HepG2 (cell line): ENCODE measurements around the gene PTPRN. TPM values are rescaled to one million over a fixed set of nuclear protein-coding genes. Genes with fewer than 3 reads are reported as not detected.
A peak's percentile ranks its signal among the peaks of the same experiment; 100 is the strongest.

Source experiments
- ARNT2 ChIP-seq: sonication (generic); formaldehyde crosslinking; IDR thresholded peaks from 2 replicates; pipeline ENCODE4 v1.8.0; 2022; ENCODE audit warnings: mild to moderate bottlenecking, low read depth, missing genetic modification reagents, moderate library complexity
- ATF1 ChIP-seq: IDR thresholded peaks from 2 replicates; pipeline ENCODE4 v1.6.1; 2016; ENCODE audit warnings: mild to moderate bottlenecking, control low read depth
- ATF7 ChIP-seq, 2 experiments: fragments of 450-650 bp in 1 of 2; sonication (generic) in 1 of 2; formaldehyde crosslinking in 1 of 2; IDR thresholded peaks; 2 replicates each; pipeline versions ENCODE4 v1.4.0 to v1.6.1; 2016 to 2020; ENCODE audit warnings: antibody characterized with exemption in 1 of 2, mild to moderate bottlenecking in 1 of 2, missing genetic modification reagents in 1 of 2
- DNMT1 ChIP-seq: sonication (generic); formaldehyde crosslinking; IDR thresholded peaks from 2 replicates; pipeline ENCODE4 v1.5.1; 2020; ENCODE audit warnings: mild to moderate bottlenecking, missing genetic modification reagents
- ELF4 ChIP-seq: sonication (generic); formaldehyde crosslinking; IDR thresholded peaks from 2 replicates; pipeline ENCODE4 v1.5.0; 2020; ENCODE audit warnings: missing genetic modification reagents, mild to moderate bottlenecking, moderate library complexity, borderline replicate concordance
- KLF6 ChIP-seq: IDR thresholded peaks from 2 replicates; pipeline ENCODE4 v1.8.0; 2016; ENCODE audit warnings: missing biosample characterization, missing genetic modification reagents
- MBD4 ChIP-seq: IDR thresholded peaks from 2 replicates; pipeline ENCODE4 v1.6.1; 2012; ENCODE audit warnings: low read length, inconsistent platforms, borderline replicate concordance
- NFKBIZ ChIP-seq: IDR thresholded peaks from 2 replicates; pipeline ENCODE4 v1.6.1; 2018; ENCODE audit warnings: missing genetic modification reagents, missing compliant biosample characterization
- PATZ1 ChIP-seq: sonication (generic); formaldehyde crosslinking; IDR thresholded peaks from 2 replicates; pipeline ENCODE4 v1.4.0; 2020; ENCODE audit warnings: missing genetic modification reagents
- SP1 ChIP-seq, 2 experiments: fragments of 450-650 bp in 1 of 2; sonication (generic) in 1 of 2; formaldehyde crosslinking in 1 of 2; IDR thresholded peaks; 2 replicates each; pipeline versions ENCODE4 v1.4.0 to v1.6.1; 2016 to 2020; ENCODE audit warnings: missing genetic modification reagents in 1 of 2
- SP2 ChIP-seq: sonication (generic); formaldehyde crosslinking; IDR thresholded peaks from 2 replicates; pipeline ENCODE4 v1.5.1; 2020; ENCODE audit warnings: mild to moderate bottlenecking, missing genetic modification reagents
- ZFP36L1 ChIP-seq: sonication (generic); formaldehyde crosslinking; IDR thresholded peaks from 2 replicates; pipeline ENCODE4 v1.8.0; 2022; ENCODE audit warnings: mild to moderate bottlenecking, missing genetic modification reagents, moderate library complexity
- ZNF597 ChIP-seq: sonication (generic); formaldehyde crosslinking; IDR thresholded peaks from 2 replicates; pipeline ENCODE4 v1.5.0; 2020; ENCODE audit warnings: missing genetic modification reagents
- ZNF772 ChIP-seq: sonication (generic); formaldehyde crosslinking; IDR thresholded peaks from 2 replicates; pipeline ENCODE4 v1.5.0; 2020; ENCODE audit warnings: mild to moderate bottlenecking, missing genetic modification reagents
- ZNF841 ChIP-seq: sonication (generic); formaldehyde crosslinking; IDR thresholded peaks from 2 replicates; pipeline ENCODE4 v1.8.1; 2023; ENCODE audit warnings: missing genetic modification reagents, borderline replicate concordance
- polyA plus RNA-seq, 8 experiments: library from polyadenylated mRNA; depleted of rRNA in 3 of 8; stranded (reverse) in 7 of 8; unstranded in 1 of 8; fragments of >200 nt; fragmentation: Illumina TruSeq in 4 of 8; extraction: Trizol in 4 of 8; gene quantifications; 2 replicates each; pipeline versions ENCODE4 v1.2.1 to v1.2.3, GENCODE V29; 2011 to 2016; ENCODE audit warnings: low read depth in 4 of 8, missing spikeins in 1 of 8, mixed read lengths in 1 of 8; ENCODE audit not compliant: insufficient read depth in 1 of 8
- total RNA-seq, 5 experiments: library from RNA; depleted of rRNA; stranded (reverse); fragments of >200 nt; fragmentation: Illumina TruSeq; extraction: Trizol; gene quantifications; 2 replicates each; pipeline ENCODE4 v1.2.3, GENCODE V29; 2016; ENCODE audit warnings: low read depth in 1 of 5
- TF ChIP-seq, protein P1 (sequence below): IDR thresholded peaks from 2 replicates; pipeline ENCODE4 v1.6.1; 2018; ENCODE audit warnings: missing genetic modification reagents, mild to moderate bottlenecking, missing compliant biosample characterization
- TF ChIP-seq, protein P2 (sequence below): sonication (generic); formaldehyde crosslinking; IDR thresholded peaks from 2 replicates; pipeline ENCODE4 v1.4.0; 2020; ENCODE audit warnings: missing genetic modification reagents, mild to moderate bottlenecking, borderline replicate concordance
- TF ChIP-seq, protein P3 (sequence below): sonication (generic); formaldehyde crosslinking; IDR thresholded peaks from 2 replicates; pipeline ENCODE4 v1.9.0; 2021; ENCODE audit warnings: missing genetic modification reagents, mild to moderate bottlenecking, borderline replicate concordance
- TF ChIP-seq, protein P4 (sequence below): sonication (generic); formaldehyde crosslinking; IDR thresholded peaks from 2 replicates; pipeline ENCODE4 v1.5.1; 2020; ENCODE audit warnings: missing genetic modification reagents, mild to moderate bottlenecking, borderline replicate concordance

Gene PTPRN
- total and polyA plus RNA-seq, 2 of the 13 experiments (the other 11 are each of a cell fraction or from before 2014, with no cell fraction given) = 0.26 TPM; not detected in 1

DNA sequence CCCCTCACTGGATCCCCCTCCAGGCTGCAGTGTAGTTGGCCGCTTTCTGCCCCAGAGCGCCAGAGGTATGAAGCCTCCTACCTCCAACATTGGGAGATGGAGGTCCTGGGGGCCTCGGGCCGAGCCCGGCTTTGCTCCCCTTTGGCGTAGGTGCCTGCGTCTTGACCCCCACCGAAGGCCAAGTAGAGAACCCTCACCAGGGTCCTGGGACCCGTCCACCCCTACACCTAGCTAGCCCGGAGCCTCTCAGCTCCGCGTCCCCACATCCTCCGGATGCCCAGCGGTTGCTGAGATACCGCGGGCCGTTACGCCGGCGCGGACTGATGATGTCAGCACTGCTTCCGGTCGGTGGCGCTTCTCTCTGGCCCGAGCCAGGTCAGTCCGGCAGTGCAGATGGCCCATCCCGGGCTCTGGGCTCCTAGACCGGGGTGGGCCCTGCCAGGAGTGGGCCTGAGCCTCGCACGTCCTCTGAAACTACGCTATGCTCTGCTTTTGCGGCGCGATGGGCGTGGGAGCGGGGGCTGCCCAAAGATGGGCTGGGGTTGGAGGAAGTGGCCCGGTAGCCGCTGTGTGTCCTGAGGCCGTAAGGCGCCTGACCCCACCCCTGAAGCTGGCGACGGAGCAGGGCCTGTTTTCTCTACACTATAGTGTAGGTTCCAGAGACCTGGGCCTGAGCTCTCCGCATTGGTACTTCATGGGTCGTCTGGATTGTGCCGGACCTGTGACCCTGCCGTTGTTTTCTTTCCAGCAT, 63.9 kb downstream of the PTPRN start, which contains the start of the genes GLB1L and STK16 (continued):
- TF ChIP-seq, protein P1, sequence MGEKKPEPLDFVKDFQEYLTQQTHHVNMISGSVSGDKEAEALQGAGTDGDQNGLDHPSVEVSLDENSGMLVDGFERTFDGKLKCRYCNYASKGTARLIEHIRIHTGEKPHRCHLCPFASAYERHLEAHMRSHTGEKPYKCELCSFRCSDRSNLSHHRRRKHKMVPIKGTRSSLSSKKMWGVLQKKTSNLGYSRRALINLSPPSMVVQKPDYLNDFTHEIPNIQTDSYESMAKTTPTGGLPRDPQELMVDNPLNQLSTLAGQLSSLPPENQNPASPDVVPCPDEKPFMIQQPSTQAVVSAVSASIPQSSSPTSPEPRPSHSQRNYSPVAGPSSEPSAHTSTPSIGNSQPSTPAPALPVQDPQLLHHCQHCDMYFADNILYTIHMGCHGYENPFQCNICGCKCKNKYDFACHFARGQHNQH = peak; percentile 94
- TF ChIP-seq SP1 (IDR thresholded peaks at IDR 0.05) = no peak
- TF ChIP-seq SP1 (CRISPR knock-in tag; IDR thresholded peaks at IDR 0.05) = peak; percentile 57
- TF ChIP-seq PATZ1 = peak; percentile 82
- TF ChIP-seq, protein P2, sequence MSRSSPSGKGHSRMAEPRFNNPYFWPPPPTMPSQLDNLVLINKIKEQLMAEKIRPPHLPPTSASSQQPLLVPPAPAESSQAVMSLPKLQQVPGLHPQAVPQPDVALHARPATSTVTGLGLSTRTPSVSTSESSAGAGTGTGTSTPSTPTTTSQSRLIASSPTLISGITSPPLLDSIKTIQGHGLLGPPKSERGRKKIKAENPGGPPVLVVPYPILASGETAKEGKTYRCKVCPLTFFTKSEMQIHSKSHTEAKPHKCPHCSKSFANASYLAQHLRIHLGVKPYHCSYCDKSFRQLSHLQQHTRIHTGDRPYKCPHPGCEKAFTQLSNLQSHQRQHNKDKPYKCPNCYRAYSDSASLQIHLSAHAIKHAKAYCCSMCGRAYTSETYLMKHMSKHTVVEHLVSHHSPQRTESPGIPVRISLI (CRISPR knock-in tag) = 0 out of 2 replicates have a peak, but pooled peaks have one; percentile 21
- no peak for TF ChIP-seq ZNF597 (CRISPR knock-in tag)
- TF ChIP-seq, protein P3, sequence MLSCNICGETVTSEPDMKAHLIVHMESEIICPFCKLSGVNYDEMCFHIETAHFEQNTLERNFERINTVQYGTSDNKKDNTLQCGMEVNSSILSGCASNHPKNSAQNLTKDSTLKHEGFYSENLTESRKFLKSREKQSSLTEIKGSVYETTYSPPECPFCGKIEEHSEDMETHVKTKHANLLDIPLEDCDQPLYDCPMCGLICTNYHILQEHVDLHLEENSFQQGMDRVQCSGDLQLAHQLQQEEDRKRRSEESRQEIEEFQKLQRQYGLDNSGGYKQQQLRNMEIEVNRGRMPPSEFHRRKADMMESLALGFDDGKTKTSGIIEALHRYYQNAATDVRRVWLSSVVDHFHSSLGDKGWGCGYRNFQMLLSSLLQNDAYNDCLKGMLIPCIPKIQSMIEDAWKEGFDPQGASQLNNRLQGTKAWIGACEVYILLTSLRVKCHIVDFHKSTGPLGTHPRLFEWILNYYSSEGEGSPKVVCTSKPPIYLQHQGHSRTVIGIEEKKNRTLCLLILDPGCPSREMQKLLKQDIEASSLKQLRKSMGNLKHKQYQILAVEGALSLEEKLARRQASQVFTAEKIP (CRISPR knock-in tag) = no peak
- no peak for TF ChIP-seq MBD4
- peak; percentile 75; the same call in 1 of the 2 replicates for TF ChIP-seq DNMT1 (CRISPR knock-in tag)
- TF ChIP-seq ZNF841 (CRISPR knock-in tag) = 0 out of 2 replicates have a peak, but pooled peaks have one; percentile 4
- TF ChIP-seq NFKBIZ (CRISPR knock-in tag) = peak; percentile 91
- peak; percentile 97 for TF ChIP-seq KLF6 (CRISPR knock-in tag)
- TF ChIP-seq ZNF772 = peak; percentile 83
- no peak; the same call in 1 of the 2 replicates for TF ChIP-seq ZFP36L1 (CRISPR knock-in tag)
- TF ChIP-seq SP2 (CRISPR knock-in tag) = peak; percentile 68
- no peak for TF ChIP-seq ELF4 (CRISPR knock-in tag)
- TF ChIP-seq ARNT2 (CRISPR knock-in tag) = peak; percentile 96
- TF ChIP-seq ATF1 (CRISPR knock-in tag) = peak; percentile 99
- TF ChIP-seq, protein P4, sequence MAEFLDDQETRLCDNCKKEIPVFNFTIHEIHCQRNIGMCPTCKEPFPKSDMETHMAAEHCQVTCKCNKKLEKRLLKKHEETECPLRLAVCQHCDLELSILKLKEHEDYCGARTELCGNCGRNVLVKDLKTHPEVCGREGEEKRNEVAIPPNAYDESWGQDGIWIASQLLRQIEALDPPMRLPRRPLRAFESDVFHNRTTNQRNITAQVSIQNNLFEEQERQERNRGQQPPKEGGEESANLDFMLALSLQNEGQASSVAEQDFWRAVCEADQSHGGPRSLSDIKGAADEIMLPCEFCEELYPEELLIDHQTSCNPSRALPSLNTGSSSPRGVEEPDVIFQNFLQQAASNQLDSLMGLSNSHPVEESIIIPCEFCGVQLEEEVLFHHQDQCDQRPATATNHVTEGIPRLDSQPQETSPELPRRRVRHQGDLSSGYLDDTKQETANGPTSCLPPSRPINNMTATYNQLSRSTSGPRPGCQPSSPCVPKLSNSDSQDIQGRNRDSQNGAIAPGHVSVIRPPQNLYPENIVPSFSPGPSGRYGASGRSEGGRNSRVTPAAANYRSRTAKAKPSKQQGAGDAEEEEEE (CRISPR knock-in tag) = 0 out of 2 replicates have a peak, but pooled peaks have one; percentile 35
- TF ChIP-seq ATF7 (IDR thresholded peaks at IDR 0.05) = no peak
- peak; percentile 75; the same call in 1 of the 2 replicates for TF ChIP-seq ATF7 (CRISPR knock-in tag; IDR thresholded peaks at IDR 0.05)
